ENCODE data around the gene SOBP.

DNA sequence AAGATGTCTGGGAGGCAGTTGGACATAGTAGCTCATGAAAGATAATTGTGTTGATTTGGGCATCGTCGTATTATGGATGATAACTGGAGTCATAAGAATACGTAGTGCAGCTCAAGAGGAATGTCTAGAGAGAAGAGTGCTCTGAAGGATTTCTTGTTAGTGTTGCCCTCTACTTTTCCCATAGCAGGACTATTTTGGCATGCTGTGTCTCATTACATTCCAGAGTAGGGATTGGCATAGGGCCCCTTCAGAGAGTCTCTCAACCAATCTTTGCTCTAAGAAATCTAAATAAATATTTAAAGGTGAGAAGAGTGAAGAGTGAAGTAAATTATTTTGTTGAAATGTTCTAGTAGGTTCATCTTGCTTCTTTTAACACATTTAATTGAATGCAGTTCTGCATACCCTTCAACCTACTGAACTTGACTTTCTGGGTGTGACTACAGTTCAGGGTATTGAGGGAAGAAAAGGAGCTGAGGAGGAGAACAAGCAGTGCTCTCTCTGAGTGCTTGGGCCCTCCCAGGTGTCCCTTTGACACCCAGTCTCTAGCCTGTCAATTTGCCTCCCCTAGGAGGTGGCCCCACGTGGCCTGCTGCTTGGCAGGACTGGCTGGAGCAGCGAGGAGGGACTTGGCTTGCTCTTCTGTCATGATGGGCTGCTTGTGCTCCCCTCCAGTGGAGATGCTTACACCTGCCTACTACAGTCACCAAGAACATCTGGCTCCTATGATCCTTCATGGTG lies 33.3 kb downstream of the SOBP start:
- TF ChIP-seq CTCF (IDR thresholded peaks at IDR 0.05) (no peak), POLR2A (IDR thresholded peaks at IDR 0.05) (no peak)

Data from esophagus squamous epithelium (tissue), 4 donors.